T-cell (primary cell): ENCODE data around the gene OTOS. TPM values are rescaled to one million over a fixed set of nuclear protein-coding genes. Genes with fewer than 3 reads are reported as not detected.

Source experiments
- ATAC-seq, 4 experiments: fragments of 200-7000 bp in 3 of 4; fragments of 150-1000 bp in 1 of 4; cut with Tn5 transposase; replicated peaks in 1 of 4; 1 replicate in 3 of 4; 2 replicates in 1 of 4; pipeline ENCODE4 v1.10.0; 2021; ENCODE audit warnings: moderate library complexity in 3 of 4, mild to moderate bottlenecking in 2 of 4, moderate number of reproducible peaks in 1 of 4
- CTCF ChIA-PET, 2 donors: fragments of 300-600 bp; sonication (Branson Sonifier 250); formaldehyde crosslinking; loops; one replicate each; lab custom pipeline; 2022; ENCODE audit warnings: antibody characterized with exemption in 2 of 2; lab: Charles Lee
- POLR2A ChIA-PET, 2 donors: fragments of 300-600 bp; sonication (Branson Sonifier 250); formaldehyde crosslinking; loops; one replicate each; lab custom pipeline; 2022; ENCODE audit warnings: antibody characterized with exemption in 2 of 2; lab: Charles Lee
- DNase-seq, 35 experiments: peaks; one replicate each; pipeline versions ENCODE4 v3.0.0 to v3.0.0-alpha.2; 2013 to 2023
- H3K27ac ChIP-seq: one replicate; pipeline ENCODE4 v1.5.1; 2013; ENCODE audit warnings: low read length
- H3K27me3 ChIP-seq, 2 experiments: replicated peaks in 1 of 2; 1 replicate in 1 of 2; 2 replicates in 1 of 2; pipeline versions ENCODE4 v1.6.1 to v1.7.0; 2013; ENCODE audit warnings: low read length in 1 of 2, mixed read lengths in 1 of 2; ENCODE audit not compliant: control insufficient read depth in 2 of 2, insufficient read depth in 2 of 2; ENCODE audit errors: extremely low read depth in 1 of 2
- H3K36me3 ChIP-seq, 2 donors: 1 replicate in 1 of 2; 2 replicates in 1 of 2; pipeline versions ENCODE4 v1.6.1 to v1.7.0; 2013; ENCODE audit warnings: low read length in 1 of 2; ENCODE audit not compliant: control insufficient read depth in 2 of 2, insufficient read depth in 1 of 2; ENCODE audit errors: extremely low read depth in 1 of 2
- H3K4me1 ChIP-seq, 2 experiments: 1 replicate in 1 of 2; 2 replicates in 1 of 2; pipeline versions ENCODE4 v1.6.1 to v1.7.0; 2013; ENCODE audit warnings: low read length in 2 of 2, mixed read lengths in 1 of 2; ENCODE audit not compliant: insufficient read depth in 2 of 2, control insufficient read depth in 1 of 2; ENCODE audit errors: extremely low read depth in 1 of 2
- H3K4me3 ChIP-seq, 2 donors: 1 replicate in 1 of 2; 2 replicates in 1 of 2; pipeline versions ENCODE4 v1.5.1 to v1.7.0; 2013; ENCODE audit warnings: mild to moderate bottlenecking in 2 of 2, low read length in 1 of 2, moderate library complexity in 1 of 2; ENCODE audit not compliant: control insufficient read depth in 1 of 2; ENCODE audit errors: extremely low read depth in 1 of 2
- H3K9me3 ChIP-seq: 2 replicates; pipeline ENCODE4 v1.7.0; 2013
- H3K27ac Mint-ChIP-seq, 2 donors: one replicate each; pipeline ENCODE4 v1.8.0; 2020 to 2021; ENCODE audit warnings: mild to moderate bottlenecking in 2 of 2, mixed read lengths in 2 of 2
- H3K27me3 Mint-ChIP-seq, 2 donors: one replicate each; pipeline ENCODE4 v1.8.0; 2021 to 2022; ENCODE audit warnings: mixed read lengths in 2 of 2
- H3K36me3 Mint-ChIP-seq: one replicate; pipeline ENCODE4 v1.8.0; 2021; ENCODE audit warnings: mixed read lengths
- H3K4me1 Mint-ChIP-seq, 3 donors: one replicate each; pipeline ENCODE4 v1.8.0; 2020 to 2022; ENCODE audit warnings: mixed read lengths in 3 of 3, mild to moderate bottlenecking in 1 of 3
- H3K4me3 Mint-ChIP-seq, 3 donors: one replicate each; pipeline ENCODE4 v1.8.0; 2020 to 2022; ENCODE audit warnings: mild to moderate bottlenecking in 3 of 3, mixed read lengths in 3 of 3, moderate library complexity in 3 of 3
- H3K9me3 Mint-ChIP-seq, 3 donors: one replicate each; pipeline ENCODE4 v1.8.0; 2020 to 2022; ENCODE audit warnings: mixed read lengths in 3 of 3
- WGBS: methylation state at CpG from one replicate; pipeline ENCODE4 v1.1.5; 2013; ENCODE audit warnings: missing lambda C conversion rate; ENCODE audit not compliant: insufficient coverage; 5-methylcytosine and 5-hydroxymethylcytosine counted together
- total RNA-seq, 35 experiments: library from RNA in 6 of 35; stranded (reverse) in 6 of 35; fragments of 120-200 nt in 1 of 35; gene quantifications; one replicate each; pipeline versions ENCODE4 v1.2.1 to v1.2.4 and lab custom pipeline; 2013 to 2026

Gene OTOS
- total RNA-seq, 5 donors from 2014 or later (not counting 1 experiment from before 2014, with no cell fraction given): not detected

- peaks cover 21 to 40% (median 27%) of the 10 kb centered on the region in 3 donors for H3K4me1 Mint-ChIP-seq
- Histone ChIP-seq H3K4me3 (peak within 1 kb of the TSS; percentile 84 to 87), H3K27me3 (peaks cover 0 to 10% of the 10 kb centered on the region in 2 experiments), H3K4me1 (peaks cover 7 to 29% of the 10 kb centered on the region in 2 experiments), H3K27ac (peak within 1 kb of the TSS; percentile 53), H3K9me3 (no peaks in the 10 kb centered on the region), H3K36me3 (peaks cover 15 to 26% of the 10 kb centered on the region in 2 donors)
- DNase-seq: peak; percentile 66 to 91 (median 83)
- peak within 1 kb of the TSS; percentile 89 to 94 (median 90) for H3K4me3 Mint-ChIP-seq
- peak; percentile 95 to 97 (median 97) for ATAC-seq
- ChIA-PET POLR2A (no interaction called here), CTCF (no interaction called here)
- H3K9me3 Mint-ChIP-seq: no peaks in the 10 kb centered on the region
- peak within 1 kb of the TSS; percentile 80 to 86 for H3K27ac Mint-ChIP-seq
- H3K36me3 Mint-ChIP-seq: peaks cover 16% of the 10 kb centered on the region
- under 1% methylated on average over 79 of the region's 79 CpGs for WGBS
- no peaks in the 10 kb centered on the region for H3K27me3 Mint-ChIP-seq
Observed at GRCh38 chr2:240136013-240136670, 4.3 kb downstream of the OTOS start, which contains the start of gene COPS9. COPS9 (minus strand) TSS chr2:240136305; CDS start chr2:240136284, 21 bp downstream.

DNA sequence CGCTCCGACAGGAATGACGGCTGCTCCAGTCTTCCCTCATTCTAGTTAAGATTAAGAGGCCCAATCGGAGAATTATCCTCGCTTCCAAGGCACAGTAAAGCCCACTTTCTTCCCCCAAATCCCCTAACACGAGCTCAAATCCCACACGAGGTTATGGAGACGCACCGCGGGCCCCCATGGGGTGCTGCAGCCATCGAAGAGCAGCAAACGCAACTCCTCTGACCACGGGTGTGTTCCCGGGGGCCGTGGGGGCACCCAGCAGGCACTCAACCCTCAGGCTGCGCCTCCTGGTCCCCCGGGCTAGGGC lies 4.8 kb downstream of the OTOS start:
- Mint-ChIP-seq H3K4me3 (peak overlapping the region; percentile 89 to 94 (median 90)), H3K36me3 (peaks cover 21% of the 10 kb centered on the region), H3K27me3 (no peaks in the 10 kb centered on the region), H3K4me1 (peaks cover 21 to 41% (median 27%) of the 10 kb centered on the region in 3 donors), H3K27ac (peak overlapping the region; percentile 80 to 86), H3K9me3 (no peaks in the 10 kb centered on the region)
- peak; percentile 11 to 30 (median 18) for ATAC-seq
- H3K36me3 ChIP-seq: peaks cover 18 to 31% of the 10 kb centered on the region in 2 donors
- peak overlapping the region; percentile 84 to 87 for H3K4me3 ChIP-seq
- no peak for DNase-seq
- ChIA-PET CTCF (no interaction called here), POLR2A (interaction anchor here in 1 of 2 donors (0.6 kb wide), 1 partner anchor 1708 kb away, joined by 3 read pairs; no protein-coding TSS in a partner anchor)
- peak overlapping the region; percentile 53 for H3K27ac ChIP-seq
- peaks cover 7 to 29% of the 10 kb centered on the region in 2 experiments for H3K4me1 ChIP-seq
- peaks cover 0 to 7% of the 10 kb centered on the region in 2 experiments for H3K27me3 ChIP-seq
- no peaks in the 10 kb centered on the region for H3K9me3 ChIP-seq
- 9% methylated on average over 16 of the region's 17 CpGs for WGBS

DNA sequence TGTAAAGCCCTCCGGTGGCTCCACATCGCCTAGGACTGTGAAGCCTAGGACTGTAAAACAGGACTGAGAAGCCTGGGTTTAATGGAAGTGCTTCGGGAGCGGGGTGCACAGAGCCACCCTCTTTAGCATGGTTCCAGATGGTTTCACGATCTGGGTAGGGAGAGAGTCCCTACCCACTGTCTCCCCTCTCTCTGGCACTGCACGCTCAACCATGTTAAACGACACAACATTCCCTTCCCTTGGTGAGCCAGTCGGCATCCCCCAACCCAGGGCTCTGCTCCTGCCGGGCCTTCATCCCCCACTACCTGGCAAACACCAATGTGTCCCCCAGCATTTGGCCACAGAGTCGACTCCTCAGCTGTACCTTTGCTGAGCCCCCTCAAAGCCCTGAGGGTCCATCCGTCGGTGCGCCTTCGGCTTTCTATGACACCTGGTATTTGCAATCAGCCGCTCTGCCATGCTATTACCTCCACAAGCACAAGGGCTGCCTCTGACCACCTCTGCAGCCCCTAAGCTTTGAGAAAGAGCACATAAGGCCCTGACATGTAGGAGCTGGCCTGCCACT lies 5.4 kb downstream of the OTOS start:
- POLR2A ChIA-PET: interaction anchor here in 1 of 2 donors (0.6 kb wide), 1 partner anchor 1708 kb away, joined by 3 read pairs; no protein-coding TSS in a partner anchor
- peak overlapping the region; percentile 84 to 87 for H3K4me3 ChIP-seq
- CTCF ChIA-PET: interaction anchor here in 1 of 2 donors (1.1 kb wide), 1 partner anchor 74 kb away, joined by 3 read pairs; no protein-coding TSS in a partner anchor
- H3K9me3 Mint-ChIP-seq: no peaks in the 10 kb centered on the region
- peaks cover 0 to 7% of the 10 kb centered on the region in 2 experiments for H3K27me3 ChIP-seq
- H3K27ac ChIP-seq: peak overlapping the region; percentile 53
- peak overlapping the region; percentile 89 to 94 (median 90) for H3K4me3 Mint-ChIP-seq
- peaks cover 27% of the 10 kb centered on the region for H3K36me3 Mint-ChIP-seq
- ATAC-seq (no peak), DNase-seq (peak in 1 of 35 experiments; percentile 12)
- H3K9me3 ChIP-seq: no peaks in the 10 kb centered on the region
- 90% methylated on average over 14 of the region's 15 CpGs for WGBS
- peaks cover 7 to 29% of the 10 kb centered on the region in 2 experiments for H3K4me1 ChIP-seq
- no peaks in the 10 kb centered on the region for H3K27me3 Mint-ChIP-seq
- H3K4me1 Mint-ChIP-seq: peaks cover 21 to 41% (median 27%) of the 10 kb centered on the region in 3 donors
- peaks cover 23 to 37% of the 10 kb centered on the region in 2 donors for H3K36me3 ChIP-seq
- peak overlapping the region; percentile 80 to 86 for H3K27ac Mint-ChIP-seq

GRCh38 chr2:240134466-240134865 lies 6.0 kb downstream of the OTOS start:
- ATAC-seq (no peak), DNase-seq (no peak)
- Mint-ChIP-seq H3K36me3 (peaks cover 33% of the 10 kb centered on the region), H3K27ac (peak overlapping the region in 1 of 2 donors; percentile 80), H3K4me3 (peak overlapping the region; percentile 89 to 94 (median 90)), H3K4me1 (peaks cover 21 to 41% (median 27%) of the 10 kb centered on the region in 3 donors), H3K27me3 (no peaks in the 10 kb centered on the region), H3K9me3 (no peaks in the 10 kb centered on the region)
- Histone ChIP-seq H3K9me3 (no peaks in the 10 kb centered on the region), H3K4me3 (no peak overlapping the region), H3K4me1 (peaks cover 7 to 29% of the 10 kb centered on the region in 2 experiments), H3K27ac (no peak overlapping the region), H3K36me3 (peaks cover 27 to 42% of the 10 kb centered on the region in 2 donors), H3K27me3 (peaks cover 0 to 7% of the 10 kb centered on the region in 2 experiments)
- WGBS: 98% methylated on average over 6 of the region's 6 CpGs
- ChIA-PET POLR2A (no interaction called here), CTCF (interaction anchor here in 1 of 2 donors (1.1 kb wide), 1 partner anchor 73 kb away, joined by 3 read pairs; no protein-coding TSS in a partner anchor)

DNA sequence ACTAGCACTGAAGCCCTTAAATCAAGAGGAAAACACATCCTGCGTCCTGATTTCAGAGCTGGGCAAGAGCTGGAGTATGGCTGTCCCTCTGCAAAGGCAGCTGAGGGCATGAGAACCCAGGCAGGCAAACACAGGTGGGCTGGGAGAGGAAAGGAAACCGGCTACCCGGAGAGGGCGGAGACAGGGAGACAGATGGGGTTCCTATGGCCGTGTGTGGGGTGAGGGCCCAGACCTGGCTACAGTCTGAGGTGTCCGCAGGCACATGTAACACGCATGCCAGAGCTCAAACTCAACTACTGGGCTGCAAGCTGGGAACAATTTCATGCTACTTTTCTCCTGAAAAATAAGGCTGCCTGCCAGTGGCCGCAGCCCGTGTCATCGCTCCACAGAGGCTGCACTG lies 7.1 kb downstream of the OTOS start:
- Mint-ChIP-seq H3K27me3 (no peaks in the 10 kb centered on the region), H3K4me3 (peak overlapping the region; percentile 16 to 35 (median 18)), H3K27ac (no peak overlapping the region), H3K9me3 (no peaks in the 10 kb centered on the region), H3K36me3 (peaks cover 36% of the 10 kb centered on the region), H3K4me1 (peaks cover 21 to 41% (median 27%) of the 10 kb centered on the region in 3 donors)
- CTCF ChIA-PET: no interaction called here
- Histone ChIP-seq H3K4me3 (no peak overlapping the region), H3K36me3 (peaks cover 31 to 50% of the 10 kb centered on the region in 2 donors), H3K4me1 (peaks cover 7 to 29% of the 10 kb centered on the region in 2 experiments), H3K27me3 (peaks cover 0 to under 1% of the 10 kb centered on the region in 2 experiments), H3K27ac (no peak overlapping the region), H3K9me3 (no peaks in the 10 kb centered on the region)
- ATAC-seq (no peak), DNase-seq (no peak)
- POLR2A ChIA-PET: no interaction called here
- WGBS: 95% methylated on average over 10 of the region's 10 CpGs

- POLR2A ChIA-PET: no interaction called here
- Histone ChIP-seq H3K36me3 (peaks cover 35 to 50% of the 10 kb centered on the region in 2 donors), H3K27ac (no peak overlapping the region), H3K27me3 (no peaks in the 10 kb centered on the region), H3K4me3 (no peak overlapping the region), H3K9me3 (no peaks in the 10 kb centered on the region), H3K4me1 (peaks cover 7 to 29% of the 10 kb centered on the region in 2 experiments)
- ATAC-seq (no peak), DNase-seq (no peak)
- Mint-ChIP-seq H3K4me1 (peaks cover 21 to 36% (median 27%) of the 10 kb centered on the region in 3 donors), H3K4me3 (no peak overlapping the region), H3K36me3 (peaks cover 43% of the 10 kb centered on the region), H3K9me3 (no peaks in the 10 kb centered on the region), H3K27ac (no peak overlapping the region), H3K27me3 (no peaks in the 10 kb centered on the region)
- CTCF ChIA-PET: interaction anchor here in 1 of 2 donors (0.6 kb wide), 1 partner anchor 9 kb away, joined by 3 read pairs; no protein-coding TSS in a partner anchor
- WGBS: 100% methylated on average over 3 of the region's 5 CpGs
Observed at GRCh38 chr2:240132651-240132980, 7.8 kb downstream of the OTOS start.
